ENCODE results near the gene GALNT16. TPM values are rescaled to one million over a fixed set of nuclear protein-coding genes. Genes with fewer than 3 reads are reported as not detected.
A peak's percentile ranks its signal among the peaks of the same experiment; 100 is the strongest.
"Not testable (repeated sequence)": the region's sequence is repeated elsewhere in the genome, so short reads cannot be mapped to it uniquely, and the experiment has no call there.

Gene GALNT16
- under 1 TPM in 1 of 2 donors, not detected in 1; 0.05 TPM for total RNA-seq

DNA sequence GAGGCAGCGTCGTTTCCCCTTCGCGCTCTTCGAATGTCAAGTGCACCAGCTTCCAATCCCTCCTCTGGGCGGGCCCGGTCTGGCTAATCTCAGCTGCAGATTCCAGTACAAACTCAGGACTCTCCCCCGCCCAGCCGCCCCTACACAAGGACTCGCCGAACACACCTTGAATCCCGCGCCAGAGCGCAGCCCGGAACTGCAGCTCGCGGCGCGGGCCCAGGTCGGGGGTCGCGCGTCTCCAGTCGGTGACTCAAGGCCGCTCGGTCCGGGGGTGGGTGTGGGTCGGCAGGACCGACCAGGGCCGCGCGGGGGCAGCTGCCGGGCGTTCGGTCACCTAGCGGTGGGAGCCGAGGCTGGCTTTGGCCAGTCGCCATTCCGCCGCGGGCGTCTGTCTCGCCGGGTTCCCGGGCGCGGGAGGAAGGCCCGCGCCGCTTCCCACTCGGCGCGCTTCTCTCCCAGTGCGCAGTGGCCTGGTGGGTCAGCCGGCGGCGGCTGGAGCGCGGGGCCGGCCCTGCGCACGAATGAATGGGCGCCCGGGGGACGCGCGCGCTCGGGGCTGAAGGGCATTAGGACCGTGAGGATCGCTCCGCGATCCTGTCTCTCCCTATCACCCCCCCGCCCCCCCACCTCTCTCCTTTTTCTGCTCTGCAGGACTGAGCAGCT is at the start of gene GALNT16:
Gene GALNT16, plus strand, starts transcription at position 632 of the 663 bp plus-strand sequence. CDS start 133 bp downstream, outside the sequence.
- peaks cover 31 to 48% of the 10 kb centered on the region in 2 donors for H3K27me3 Mint-ChIP-seq
- no peak within 1 kb of the TSS for H3K27ac Mint-ChIP-seq
- no peaks in the 10 kb centered on the region for H3K9me3 Mint-ChIP-seq
- ATAC-seq (no peak), DNase-seq (ENCODE audit: low spot score) (no peak)
- no peak within 1 kb of the TSS for H3K4me3 Mint-ChIP-seq
- no peaks in the 10 kb centered on the region for H3K36me3 Mint-ChIP-seq
- H3K4me1 Mint-ChIP-seq (ENCODE audit: low read depth in 2 of 2), result no peaks in the 10 kb centered on the region

DNA sequence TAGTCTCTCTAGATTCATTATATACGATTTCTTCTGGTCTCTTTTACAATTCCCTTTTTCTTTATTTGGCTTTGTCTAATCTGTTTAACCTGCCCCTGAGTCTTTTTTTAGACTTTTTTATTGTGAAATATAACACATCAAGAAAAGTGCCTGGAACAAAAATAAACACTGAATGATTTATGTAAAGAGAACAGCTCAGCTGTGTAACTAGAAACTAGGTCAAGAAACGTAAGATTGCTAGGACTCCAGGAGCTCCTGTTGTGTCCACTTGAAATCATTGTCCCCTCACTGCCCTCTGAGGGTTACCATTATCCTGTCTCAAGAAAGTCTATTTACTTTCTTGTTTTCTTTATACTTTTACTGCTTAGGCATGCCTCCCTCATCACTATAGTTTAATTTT is 45.6 kb upstream of the GALNT16 start:
- DNase-seq (ENCODE audit: low spot score), result no peak
- Mint-ChIP-seq H3K4me1 (ENCODE audit: low read depth in 2 of 2) (no peaks in the 10 kb centered on the region), H3K4me3 (no peak overlapping the region), H3K27ac (no peak overlapping the region), H3K36me3 (peaks cover 5% of the 10 kb centered on the region), H3K27me3 (no peaks in the 10 kb centered on the region), H3K9me3 (no peaks in the 10 kb centered on the region)
- ATAC-seq, result no peak

DNA sequence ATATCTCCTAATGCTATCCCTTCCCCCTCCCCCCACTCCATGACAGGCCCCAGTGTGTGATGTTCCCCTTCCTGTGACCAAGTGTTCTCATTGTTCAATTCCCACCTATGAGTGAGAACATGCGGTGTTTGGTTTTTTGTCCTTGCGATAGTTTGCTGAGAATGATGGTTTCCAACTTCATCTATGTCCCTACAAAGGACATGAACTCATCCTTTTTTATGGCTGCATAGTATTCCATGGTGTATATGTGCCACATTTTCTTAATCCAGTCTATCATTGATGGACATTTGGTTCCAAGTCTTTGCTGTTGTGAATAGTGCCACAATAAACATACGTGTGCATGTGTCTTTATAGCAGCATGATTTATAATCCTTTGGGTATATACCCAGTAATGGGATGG is 42.3 kb upstream of the GALNT16 start:
- H3K4me1 Mint-ChIP-seq (ENCODE audit: low read depth in 2 of 2); H3K27ac Mint-ChIP-seq; H3K9me3 Mint-ChIP-seq; H3K27me3 Mint-ChIP-seq; ATAC-seq; H3K36me3 Mint-ChIP-seq; DNase-seq (ENCODE audit: low spot score); H3K4me3 Mint-ChIP-seq: not testable (repeated sequence)

DNA sequence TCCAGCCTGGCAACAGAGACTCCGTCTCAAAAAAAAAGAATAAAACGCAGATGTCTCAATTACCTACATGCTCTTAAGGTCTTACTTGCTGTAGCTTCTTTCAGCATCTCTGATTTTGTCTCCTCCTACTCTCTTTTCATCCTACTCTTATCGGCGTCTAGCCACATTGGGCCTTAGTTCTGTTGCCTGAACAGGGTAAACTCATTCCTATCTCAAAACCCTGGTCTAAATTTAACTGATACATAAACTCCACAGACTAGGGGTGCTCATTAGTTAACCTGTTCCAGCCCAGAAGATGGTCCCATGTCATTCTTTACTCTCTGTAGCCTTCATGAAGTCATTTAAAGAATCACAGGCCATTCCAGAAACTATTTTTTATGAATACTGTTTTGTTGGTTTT is 35.0 kb upstream of the GALNT16 start:
- no peaks in the 10 kb centered on the region for H3K27me3 Mint-ChIP-seq
- no peaks in the 10 kb centered on the region for H3K36me3 Mint-ChIP-seq
- H3K9me3 Mint-ChIP-seq, result no peaks in the 10 kb centered on the region
- no peak overlapping the region for H3K4me3 Mint-ChIP-seq
- H3K4me1 Mint-ChIP-seq (ENCODE audit: low read depth in 2 of 2), result no peaks in the 10 kb centered on the region
- ATAC-seq (no peak), DNase-seq (ENCODE audit: low spot score) (no peak)
- no peak overlapping the region for H3K27ac Mint-ChIP-seq

DNA sequence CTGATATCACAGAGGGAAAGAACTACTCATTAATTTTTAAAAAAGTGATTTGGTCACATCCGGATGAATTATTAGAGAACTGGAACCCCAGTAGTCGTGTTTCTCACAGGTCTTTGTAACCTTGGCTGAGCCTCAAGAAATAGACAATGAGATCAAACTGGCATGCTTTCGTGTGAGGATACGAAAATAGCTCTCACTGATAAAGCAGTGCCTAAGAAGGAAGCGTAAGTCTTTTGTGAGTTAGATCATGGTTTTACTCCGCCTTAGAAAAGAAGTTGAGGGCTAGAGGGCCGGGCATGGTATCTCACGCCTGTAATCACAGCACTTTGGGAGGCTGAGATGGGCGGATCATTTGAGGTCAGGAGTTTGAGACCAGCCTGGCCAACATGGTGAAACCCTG is 33.8 kb upstream of the GALNT16 start:
- no peak for ATAC-seq
- no peaks in the 10 kb centered on the region for H3K9me3 Mint-ChIP-seq
- no peaks in the 10 kb centered on the region for H3K36me3 Mint-ChIP-seq
- H3K27me3 Mint-ChIP-seq, result no peaks in the 10 kb centered on the region
- H3K4me1 Mint-ChIP-seq (ENCODE audit: low read depth in 2 of 2), result no peaks in the 10 kb centered on the region
- no peak overlapping the region for H3K4me3 Mint-ChIP-seq
- H3K27ac Mint-ChIP-seq, result no peak overlapping the region
- DNase-seq (ENCODE audit: low spot score), result no peak

DNA sequence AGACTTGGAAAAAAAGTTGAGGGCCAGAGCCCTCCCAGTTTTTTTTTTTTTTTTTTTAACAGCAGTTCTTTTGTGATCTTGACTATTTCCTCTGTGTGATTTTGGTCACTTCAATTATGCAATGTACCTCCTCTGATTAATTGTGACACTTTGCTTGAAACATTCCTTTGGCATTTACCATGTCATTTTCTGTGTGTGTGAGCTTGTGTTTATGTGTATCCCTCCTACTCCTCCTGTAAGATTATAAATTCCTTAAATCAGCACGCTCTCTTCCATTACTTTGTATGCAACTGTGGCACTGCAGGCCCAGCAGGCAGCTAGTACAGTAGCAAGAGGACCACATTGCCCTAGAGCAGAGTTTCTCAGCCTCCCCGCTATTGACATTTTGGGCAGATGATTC is 33.2 kb upstream of the GALNT16 start:
- Mint-ChIP-seq H3K4me3 (no peak overlapping the region), H3K27ac (no peak overlapping the region), H3K36me3 (no peaks in the 10 kb centered on the region), H3K27me3 (no peaks in the 10 kb centered on the region), H3K4me1 (ENCODE audit: low read depth in 2 of 2) (no peaks in the 10 kb centered on the region), H3K9me3 (no peaks in the 10 kb centered on the region)
- no peak for DNase-seq (ENCODE audit: low spot score)
- no peak for ATAC-seq

DNA sequence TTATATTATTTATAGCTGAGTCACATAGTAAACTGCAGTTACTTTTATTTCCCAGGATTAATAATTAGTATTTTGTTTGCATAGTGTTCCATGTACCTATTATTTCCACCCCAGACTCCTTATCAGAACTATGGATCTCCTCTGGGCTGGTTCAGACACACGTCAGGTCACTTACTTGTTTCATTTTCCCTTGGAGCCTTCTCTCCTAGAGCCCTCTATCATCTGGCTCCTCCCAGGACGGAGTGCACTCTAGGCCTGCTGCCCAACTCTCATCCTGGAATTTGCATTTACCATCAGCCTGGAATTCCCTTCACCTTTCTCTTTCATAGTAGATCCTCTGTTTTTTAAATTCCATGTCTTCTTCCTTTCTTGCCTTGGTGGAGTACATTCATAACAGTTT is 28.5 kb upstream of the GALNT16 start:
- H3K4me1 Mint-ChIP-seq (ENCODE audit: low read depth in 2 of 2), result no peaks in the 10 kb centered on the region
- DNase-seq (ENCODE audit: low spot score) (no peak), ATAC-seq (no peak)
- H3K4me3 Mint-ChIP-seq, result no peak overlapping the region
- no peaks in the 10 kb centered on the region for H3K27me3 Mint-ChIP-seq
- H3K9me3 Mint-ChIP-seq, result no peaks in the 10 kb centered on the region
- peaks cover 5% of the 10 kb centered on the region for H3K36me3 Mint-ChIP-seq
- no peak overlapping the region for H3K27ac Mint-ChIP-seq

DNA sequence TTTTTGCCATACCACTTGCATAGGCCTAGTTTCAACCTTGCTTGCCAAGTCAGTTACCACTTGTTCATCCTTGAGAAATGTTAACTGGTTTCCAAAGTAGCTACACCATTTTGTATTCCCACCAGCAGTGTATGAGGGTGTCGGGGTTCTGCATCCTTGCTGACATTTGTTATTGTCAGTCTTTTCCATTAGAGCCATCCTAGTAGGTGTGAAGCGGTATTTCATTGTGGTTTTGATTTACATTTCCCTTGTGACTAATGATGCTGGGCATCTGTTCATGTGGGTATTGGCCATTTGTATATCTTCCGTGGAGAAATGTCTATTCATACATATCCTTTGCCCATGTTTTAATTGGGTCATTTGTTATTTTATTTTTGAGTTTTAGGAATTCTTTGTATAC is 27.6 kb upstream of the GALNT16 start:
- Mint-ChIP-seq H3K9me3 (no peaks in the 10 kb centered on the region), H3K36me3 (peaks cover 5% of the 10 kb centered on the region), H3K27me3 (no peaks in the 10 kb centered on the region), H3K27ac (no peak overlapping the region), H3K4me1 (ENCODE audit: low read depth in 2 of 2) (no peaks in the 10 kb centered on the region), H3K4me3 (no peak overlapping the region)
- ATAC-seq (no peak), DNase-seq (ENCODE audit: low spot score) (no peak)

DNA sequence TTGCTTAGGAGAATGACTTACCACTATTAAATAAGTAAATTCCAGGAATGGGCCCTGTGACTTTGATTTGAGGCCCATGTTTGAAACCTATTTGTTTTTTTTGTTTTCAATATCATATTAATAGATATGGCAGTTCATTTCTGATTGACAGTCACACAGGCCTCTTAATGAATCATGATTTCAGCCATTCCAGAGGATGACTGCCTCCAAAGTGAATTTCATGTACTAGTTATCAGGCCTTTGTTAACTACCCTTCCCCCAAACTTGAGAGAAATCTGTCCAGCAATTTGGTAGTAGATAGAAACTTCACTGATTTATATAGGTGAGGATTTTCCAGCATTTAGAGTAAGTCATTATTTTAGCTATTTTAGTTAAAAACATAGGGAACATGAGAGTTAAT is 25.9 kb upstream of the GALNT16 start:
- DNase-seq (ENCODE audit: low spot score) (no peak), ATAC-seq (no peak)
- Mint-ChIP-seq H3K27me3 (no peaks in the 10 kb centered on the region), H3K4me1 (ENCODE audit: low read depth in 2 of 2) (no peaks in the 10 kb centered on the region), H3K27ac (no peak overlapping the region), H3K4me3 (no peak overlapping the region), H3K36me3 (peaks cover 5% of the 10 kb centered on the region), H3K9me3 (no peaks in the 10 kb centered on the region)

DNA sequence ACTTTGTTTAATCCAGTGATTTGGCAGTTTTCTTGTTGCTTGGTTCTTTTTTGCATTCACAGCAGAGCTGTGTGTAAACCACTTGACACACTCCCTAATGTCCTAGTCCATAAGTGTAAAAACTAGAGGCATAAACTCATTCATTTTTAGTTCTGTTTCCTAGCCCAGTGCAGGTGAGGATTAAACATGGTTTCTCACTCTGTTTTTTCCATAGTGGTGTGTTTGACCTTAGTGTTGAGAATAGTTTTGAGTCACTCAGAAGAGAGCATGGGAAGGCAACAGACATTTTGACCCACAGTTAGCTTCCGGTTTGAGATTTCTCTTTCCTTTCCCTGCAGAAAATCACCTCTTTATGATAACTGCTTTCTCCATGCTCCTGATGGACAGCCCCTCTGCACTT is 24.2 kb upstream of the GALNT16 start:
- no peak overlapping the region for H3K27ac Mint-ChIP-seq
- DNase-seq (ENCODE audit: low spot score), result no peak
- no peaks in the 10 kb centered on the region for H3K27me3 Mint-ChIP-seq
- no peak for ATAC-seq
- no peaks in the 10 kb centered on the region for H3K4me1 Mint-ChIP-seq (ENCODE audit: low read depth in 2 of 2)
- H3K9me3 Mint-ChIP-seq, result no peaks in the 10 kb centered on the region
- H3K36me3 Mint-ChIP-seq, result peaks cover 5% of the 10 kb centered on the region
- H3K4me3 Mint-ChIP-seq, result no peak overlapping the region

DNA sequence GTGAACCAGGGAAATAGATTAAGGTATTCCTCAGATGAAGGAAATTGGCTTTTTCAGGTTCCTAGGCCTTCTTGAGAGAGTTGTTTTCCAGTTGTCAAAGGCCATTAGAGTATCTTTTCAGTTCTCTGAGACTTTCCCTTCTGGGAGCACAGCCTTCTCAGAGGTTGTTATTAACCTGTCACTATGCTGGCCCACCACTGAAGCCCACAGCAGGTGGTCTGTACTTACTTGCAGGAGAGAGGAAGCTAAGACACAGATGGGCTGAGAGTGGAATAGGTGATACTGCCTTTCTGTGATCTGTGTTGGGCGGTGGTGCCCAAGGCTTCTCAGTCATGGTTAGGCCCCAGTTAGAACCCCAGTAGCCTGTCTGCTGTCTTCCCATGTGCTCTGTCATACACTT is 22.8 kb upstream of the GALNT16 start:
- no peak overlapping the region for H3K4me3 Mint-ChIP-seq
- ATAC-seq (peak in 1 of 2 donors; percentile 38), DNase-seq (ENCODE audit: low spot score) (no peak)
- H3K4me1 Mint-ChIP-seq (ENCODE audit: low read depth in 2 of 2), result no peaks in the 10 kb centered on the region
- peaks cover 5% of the 10 kb centered on the region for H3K36me3 Mint-ChIP-seq
- H3K27ac Mint-ChIP-seq, result no peak overlapping the region
- no peaks in the 10 kb centered on the region for H3K9me3 Mint-ChIP-seq
- H3K27me3 Mint-ChIP-seq, result no peaks in the 10 kb centered on the region

DNA sequence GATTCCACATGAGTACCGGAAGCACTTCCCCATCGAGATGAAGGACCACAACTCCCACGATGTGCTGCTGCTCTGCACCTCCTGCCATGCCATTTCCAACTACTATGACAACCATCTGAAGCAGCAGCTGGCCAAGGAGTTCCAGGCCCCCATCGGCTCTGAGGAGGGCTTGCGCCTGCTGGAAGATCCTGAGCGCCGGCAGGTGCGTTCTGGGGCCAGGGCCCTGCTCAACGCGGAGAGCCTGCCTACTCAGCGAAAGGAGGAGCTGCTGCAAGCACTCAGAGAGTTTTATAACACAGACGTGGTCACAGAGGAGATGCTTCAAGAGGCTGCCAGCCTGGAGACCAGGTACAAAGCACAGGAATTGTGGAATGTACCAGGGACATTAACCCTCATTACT is 22.4 kb upstream of the GALNT16 start:
- Mint-ChIP-seq H3K4me3 (no peak overlapping the region), H3K4me1 (ENCODE audit: low read depth in 2 of 2) (peaks cover 0 to 3% of the 10 kb centered on the region in 2 donors), H3K27ac (no peak overlapping the region), H3K27me3 (no peaks in the 10 kb centered on the region), H3K9me3 (no peaks in the 10 kb centered on the region), H3K36me3 (peaks cover 5% of the 10 kb centered on the region)
- ATAC-seq, result no peak
- DNase-seq (ENCODE audit: low spot score), result no peak

DNA sequence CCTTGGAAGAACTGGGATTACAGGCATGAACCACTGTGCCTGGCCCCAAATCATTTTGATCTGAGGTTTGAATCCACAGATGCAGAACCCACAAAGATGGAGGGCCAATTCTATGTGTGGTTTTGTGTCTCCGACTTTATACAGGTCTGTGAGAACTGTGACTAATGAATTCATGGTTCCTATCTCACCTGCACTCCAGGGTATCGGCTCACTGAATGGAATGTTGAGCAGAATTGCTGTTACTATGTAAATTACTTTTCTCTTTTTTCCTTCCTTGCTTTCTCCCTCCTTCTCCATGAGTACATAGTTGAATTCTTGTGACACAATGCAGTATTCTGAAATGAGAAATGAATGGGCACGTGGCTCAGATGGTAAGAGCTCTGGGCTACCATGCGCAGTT is 21.1 kb upstream of the GALNT16 start:
- DNase-seq (ENCODE audit: low spot score), result no peak
- peaks cover 0 to 4% of the 10 kb centered on the region in 2 donors for H3K4me1 Mint-ChIP-seq (ENCODE audit: low read depth in 2 of 2)
- ATAC-seq, result no peak
- no peaks in the 10 kb centered on the region for H3K27me3 Mint-ChIP-seq
- H3K36me3 Mint-ChIP-seq, result no peaks in the 10 kb centered on the region
- H3K9me3 Mint-ChIP-seq, result no peaks in the 10 kb centered on the region
- H3K4me3 Mint-ChIP-seq, result no peak overlapping the region
- no peak overlapping the region for H3K27ac Mint-ChIP-seq

DNA sequence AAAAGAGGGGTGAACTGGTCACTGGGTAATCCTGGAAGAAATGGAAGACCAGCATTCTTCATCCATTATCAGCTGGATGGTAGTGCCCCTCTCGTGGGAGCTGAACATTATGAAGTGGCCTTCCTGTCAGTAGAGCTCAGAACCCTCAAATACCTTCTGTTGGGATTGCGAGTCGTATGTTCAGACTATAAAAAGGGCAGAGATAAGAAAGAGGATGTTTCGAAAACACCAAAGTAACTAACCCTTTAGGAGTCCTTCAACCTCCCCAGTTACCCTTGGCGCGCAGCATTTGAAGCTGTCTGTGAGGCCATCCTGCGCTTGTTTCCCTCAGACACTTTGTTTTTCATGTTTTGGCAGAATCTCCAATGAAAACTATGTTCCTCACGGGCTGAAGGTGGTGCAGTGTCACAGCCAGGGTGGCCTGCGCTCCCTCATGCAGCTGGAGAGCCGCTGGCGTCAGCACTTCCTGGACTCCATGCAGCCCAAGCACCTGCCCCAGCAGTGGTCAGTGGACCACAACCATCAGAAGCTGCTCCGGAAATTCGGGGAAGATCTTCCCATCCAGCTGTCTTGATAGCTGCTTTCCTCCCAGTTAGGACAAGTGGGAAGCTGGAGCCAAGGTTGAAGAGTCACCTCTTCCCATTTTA is 19.3 kb upstream of the GALNT16 start:
- Mint-ChIP-seq H3K27me3 (no peaks in the 10 kb centered on the region), H3K4me1 (ENCODE audit: low read depth in 2 of 2) (peaks cover 0 to 4% of the 10 kb centered on the region in 2 donors), H3K4me3 (no peak overlapping the region), H3K9me3 (no peaks in the 10 kb centered on the region), H3K36me3 (no peaks in the 10 kb centered on the region), H3K27ac (no peak overlapping the region)
- no peak for DNase-seq (ENCODE audit: low spot score)
- ATAC-seq, result no peak

DNA sequence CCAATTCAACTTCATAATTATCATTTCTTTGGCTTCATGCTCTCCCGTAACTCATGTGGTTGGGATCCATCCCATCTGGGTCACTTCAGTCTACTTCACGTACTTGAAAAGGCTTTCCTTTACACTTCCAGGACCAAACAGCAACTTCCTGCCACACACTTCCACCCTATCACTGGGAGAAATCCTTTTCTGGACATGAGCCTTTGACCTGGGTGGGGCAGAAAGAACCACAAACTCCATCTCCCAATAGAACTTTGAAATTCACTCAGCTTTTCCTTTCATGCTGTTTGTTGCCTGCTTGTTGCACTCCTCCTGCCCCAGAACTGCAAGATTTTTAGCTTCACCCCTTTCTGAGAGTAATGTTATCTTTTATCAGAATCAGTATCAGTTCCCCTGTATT is 18.4 kb upstream of the GALNT16 start:
- Mint-ChIP-seq H3K27ac (no peak overlapping the region), H3K27me3 (no peaks in the 10 kb centered on the region), H3K36me3 (no peaks in the 10 kb centered on the region), H3K4me1 (ENCODE audit: low read depth in 2 of 2) (peaks cover 0 to 4% of the 10 kb centered on the region in 2 donors), H3K4me3 (no peak overlapping the region), H3K9me3 (no peaks in the 10 kb centered on the region)
- DNase-seq (ENCODE audit: low spot score), result no peak
- no peak for ATAC-seq

Measured in natural killer cell treated with Interleukin-12 subunit alpha and Interleukin-12 subunit beta and Interleukin-15 and Interleukin-18, amount 100 ng/mL, for 72 hours (primary cell).